ENCODE results near the gene WNT1. TPM values are rescaled to one million over a fixed set of nuclear protein-coding genes. Genes with fewer than 3 reads are reported as not detected.

The WNT1 gene
- polyA plus RNA-seq, 3 donors, result 0.33 TPM; not detected in 2

DNA sequence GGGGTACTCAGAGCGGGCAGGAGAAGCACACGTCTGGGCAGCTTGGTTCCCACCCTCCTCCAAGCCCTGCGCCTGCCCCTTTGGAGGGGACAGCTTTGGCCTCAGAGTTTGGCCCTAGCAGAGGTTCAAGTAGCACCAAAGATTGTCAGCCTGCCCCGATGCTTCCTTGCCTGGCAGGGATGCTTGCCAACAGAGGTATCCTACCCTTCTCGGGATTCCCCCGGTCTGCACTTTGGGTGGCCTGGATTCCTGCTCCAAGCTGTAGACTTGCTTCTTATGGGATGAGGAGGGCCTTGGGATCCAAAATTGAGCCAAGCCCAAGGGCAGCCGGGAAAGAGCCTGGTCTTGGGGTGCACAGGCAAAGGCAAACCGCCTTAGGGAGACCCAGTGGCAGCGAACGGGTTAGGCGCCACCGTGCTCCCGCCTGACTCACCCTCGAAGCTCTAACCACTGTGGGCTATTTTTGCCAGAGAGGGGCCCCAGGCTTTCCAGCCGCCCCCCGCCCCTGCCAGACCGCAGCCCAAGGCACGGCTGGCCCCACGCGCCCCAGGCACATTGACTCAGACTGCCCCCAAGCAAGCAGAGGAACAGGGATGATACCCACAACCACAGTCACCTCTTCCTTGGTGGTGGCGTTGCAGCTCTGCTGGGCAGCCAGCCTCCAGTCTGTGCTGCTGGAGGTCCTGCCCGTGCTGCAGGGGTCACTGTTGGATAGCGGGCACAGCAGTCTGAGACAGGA lies 5.7 kb upstream of the WNT1 start:
- H3K4me1 ChIP-seq (ENCODE audit: control insufficient read depth in 1 of 2, insufficient read depth in 2 of 2, low read length in 2 of 2), result peaks cover 35 to 45% of the 10 kb centered on the region in 2 donors
- peaks cover 48 to 90% of the 10 kb centered on the region in 2 donors for H3K27me3 ChIP-seq (ENCODE audit: control insufficient read depth in 2 of 2, insufficient read depth in 2 of 2, low read length in 2 of 2)
- intact Hi-C loops (cut with micrococcal nuclease), result loop anchor here in 1 of 2 donors (10.0 kb wide), 1 partner anchor 118 kb away; the partner anchor contains the start of gene DDX23
- Mint-ChIP-seq H3K4me3 (peak overlapping the region in 1 of 2 donors; percentile 76), H3K4me1 (peaks cover 43% of the 10 kb centered on the region), H3K27ac (no peak overlapping the region), H3K27me3 (ENCODE audit: low read depth in 3 of 3) (peaks cover 82 to 92% (median 82%) of the 10 kb centered on the region in 3 donors), H3K36me3 (peaks cover 6 to 18% of the 10 kb centered on the region in 2 donors), H3K9me3 (peaks cover 0 to 20% (median 14%) of the 10 kb centered on the region in 7 donors)
- 5% methylated on average over 23 of the region's 23 CpGs for WGBS (ENCODE audit: insufficient coverage)
- H3K4me3 ChIP-seq (replicated peaks in 1 of 3; ENCODE audit: low read depth in 2 of 3, low read length in 3 of 3), result peak overlapping the region in 1 of 3 experiments; percentile 58
- H3K9me3 ChIP-seq (replicated peaks in 1 of 2; ENCODE audit: control insufficient read depth in 1 of 2, insufficient read depth in 1 of 2, low read length in 2 of 2), result peaks cover 0 to 22% of the 10 kb centered on the region in 2 donors
- H3K36me3 ChIP-seq (replicated peaks in 1 of 2; ENCODE audit: control insufficient read depth in 1 of 2, insufficient read depth in 2 of 2, low read length in 2 of 2), result no peaks in the 10 kb centered on the region
- H2AFZ ChIP-seq (ENCODE audit: insufficient read depth, low read depth, low read length, poor library complexity, severe bottlenecking), result no peak overlapping the region
- no peak overlapping the region for H3K27ac ChIP-seq (ENCODE audit: low read depth in 1 of 2, low read length in 2 of 2)
- peaks cover 10% of the 10 kb centered on the region for H4K20me1 ChIP-seq (ENCODE audit: insufficient read depth, low read length)
- no peak overlapping the region for H3K4me2 ChIP-seq (replicated peaks; ENCODE audit: extremely low read depth, low read length, poor library complexity, severe bottlenecking)
- DNase-seq, result peak in 1 of 3 donors; percentile 33
- no peak overlapping the region for H3K9ac ChIP-seq (ENCODE audit: insufficient read depth, low read length, poor library complexity, severe bottlenecking)
- TF ChIP-seq CTCF (IDR thresholded peaks at IDR 0.05), result no peak
- no peaks in the 10 kb centered on the region for H3K79me2 ChIP-seq (ENCODE audit: insufficient read depth, low read length)

DNA sequence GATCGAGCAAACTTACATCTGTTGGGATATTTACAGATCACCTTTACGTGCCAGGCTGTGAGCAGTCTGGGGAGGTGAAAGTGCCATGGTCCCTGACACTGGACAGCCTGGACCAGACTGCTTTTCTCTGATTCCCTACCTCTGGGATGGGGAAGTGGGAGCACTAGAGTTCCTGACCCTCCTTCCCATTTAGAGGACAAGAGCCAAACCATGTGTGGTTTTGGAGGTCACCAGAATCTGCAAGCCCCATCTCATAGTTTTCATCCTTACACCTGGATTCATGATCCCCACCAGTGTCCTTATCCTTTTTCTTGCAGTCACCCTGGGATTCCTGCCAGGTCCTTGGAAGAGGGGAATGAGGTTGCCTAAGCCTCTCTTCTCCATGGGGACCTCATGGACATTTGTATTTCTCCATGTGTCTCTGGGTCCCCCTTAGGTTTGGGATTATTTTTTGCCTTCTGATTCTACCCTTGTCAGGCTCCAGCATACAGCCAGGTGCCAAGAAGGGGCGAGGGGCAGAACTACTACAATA lies 5.1 kb upstream of the WNT1 start:
- no peak for DNase-seq
- intact Hi-C loops (cut with micrococcal nuclease), result loop anchor here in 1 of 2 donors (10.0 kb wide), 1 partner anchor 118 kb away; the partner anchor contains the start of gene DDX23
- no peaks in the 10 kb centered on the region for H3K79me2 ChIP-seq (ENCODE audit: insufficient read depth, low read length)
- H3K27ac Mint-ChIP-seq, result no peak overlapping the region
- H4K20me1 ChIP-seq (ENCODE audit: insufficient read depth, low read length), result peaks cover 10% of the 10 kb centered on the region
- peak overlapping the region in 1 of 2 donors; percentile 76 for H3K4me3 Mint-ChIP-seq
- TF ChIP-seq CTCF (IDR thresholded peaks at IDR 0.05), result no peak
- H3K4me2 ChIP-seq (replicated peaks; ENCODE audit: extremely low read depth, low read length, poor library complexity, severe bottlenecking), result peak overlapping the region; percentile 23
- H3K4me1 Mint-ChIP-seq, result peaks cover 48% of the 10 kb centered on the region
- H3K9me3 Mint-ChIP-seq, result peaks cover 0 to 21% (median 16%) of the 10 kb centered on the region in 7 donors
- H3K36me3 Mint-ChIP-seq, result peaks cover 10 to 23% of the 10 kb centered on the region in 2 donors
- H3K4me3 ChIP-seq (replicated peaks in 1 of 3; ENCODE audit: low read depth in 2 of 3, low read length in 3 of 3), result no peak overlapping the region
- no peak overlapping the region for H3K9ac ChIP-seq (ENCODE audit: insufficient read depth, low read length, poor library complexity, severe bottlenecking)
- peaks cover 51 to 96% of the 10 kb centered on the region in 2 donors for H3K27me3 ChIP-seq (ENCODE audit: control insufficient read depth in 2 of 2, insufficient read depth in 2 of 2, low read length in 2 of 2)
- peaks cover 86 to 96% (median 88%) of the 10 kb centered on the region in 3 donors for H3K27me3 Mint-ChIP-seq (ENCODE audit: low read depth in 3 of 3)
- no peak overlapping the region for H3K27ac ChIP-seq (ENCODE audit: low read depth in 1 of 2, low read length in 2 of 2)
- H2AFZ ChIP-seq (ENCODE audit: insufficient read depth, low read depth, low read length, poor library complexity, severe bottlenecking), result no peak overlapping the region
- WGBS (ENCODE audit: insufficient coverage), result 0% methylated on average over 1 of the region's 3 CpGs
- peaks cover 40 to 52% of the 10 kb centered on the region in 2 donors for H3K4me1 ChIP-seq (ENCODE audit: control insufficient read depth in 1 of 2, insufficient read depth in 2 of 2, low read length in 2 of 2)
- no peaks in the 10 kb centered on the region for H3K36me3 ChIP-seq (replicated peaks in 1 of 2; ENCODE audit: control insufficient read depth in 1 of 2, insufficient read depth in 2 of 2, low read length in 2 of 2)
- peaks cover 0 to 25% of the 10 kb centered on the region in 2 donors for H3K9me3 ChIP-seq (replicated peaks in 1 of 2; ENCODE audit: control insufficient read depth in 1 of 2, insufficient read depth in 1 of 2, low read length in 2 of 2)
